T-helper 2 cell treated with Interferon-gamma antibody and Interleukin-4, amounts not matched to agents 5 μg/mL and 100 μg/mL, for 36 hours (primary cell): ENCODE data around the gene TMEM244.
"Not testable (repeated sequence)": the region's sequence is repeated elsewhere in the genome, so short reads cannot be mapped to it uniquely, and the experiment has no call there.

Experiments
- DNase-seq: peaks from one replicate; pipeline ENCODE4 v3.0.0; 2021; ENCODE audit warnings: low spot score
- H3K27ac Mint-ChIP-seq: one replicate; pipeline ENCODE4 v1.8.0; 2021; ENCODE audit warnings: mild to moderate bottlenecking, mixed read lengths
- H3K27me3 Mint-ChIP-seq: one replicate; pipeline ENCODE4 v1.8.0; 2021; ENCODE audit warnings: low read depth, mixed read lengths
- H3K36me3 Mint-ChIP-seq: one replicate; pipeline ENCODE4 v1.8.0; 2021; ENCODE audit warnings: low read depth, mixed read lengths
- H3K4me1 Mint-ChIP-seq: one replicate; pipeline ENCODE4 v1.8.0; 2021; ENCODE audit warnings: low read depth, mixed read lengths
- H3K4me3 Mint-ChIP-seq: one replicate; pipeline ENCODE4 v1.8.0; 2022; ENCODE audit warnings: mild to moderate bottlenecking, moderate library complexity, mixed read lengths
- H3K9me3 Mint-ChIP-seq: one replicate; pipeline ENCODE4 v1.8.0; 2021; ENCODE audit warnings: mixed read lengths

TMEM244 gene

DNA sequence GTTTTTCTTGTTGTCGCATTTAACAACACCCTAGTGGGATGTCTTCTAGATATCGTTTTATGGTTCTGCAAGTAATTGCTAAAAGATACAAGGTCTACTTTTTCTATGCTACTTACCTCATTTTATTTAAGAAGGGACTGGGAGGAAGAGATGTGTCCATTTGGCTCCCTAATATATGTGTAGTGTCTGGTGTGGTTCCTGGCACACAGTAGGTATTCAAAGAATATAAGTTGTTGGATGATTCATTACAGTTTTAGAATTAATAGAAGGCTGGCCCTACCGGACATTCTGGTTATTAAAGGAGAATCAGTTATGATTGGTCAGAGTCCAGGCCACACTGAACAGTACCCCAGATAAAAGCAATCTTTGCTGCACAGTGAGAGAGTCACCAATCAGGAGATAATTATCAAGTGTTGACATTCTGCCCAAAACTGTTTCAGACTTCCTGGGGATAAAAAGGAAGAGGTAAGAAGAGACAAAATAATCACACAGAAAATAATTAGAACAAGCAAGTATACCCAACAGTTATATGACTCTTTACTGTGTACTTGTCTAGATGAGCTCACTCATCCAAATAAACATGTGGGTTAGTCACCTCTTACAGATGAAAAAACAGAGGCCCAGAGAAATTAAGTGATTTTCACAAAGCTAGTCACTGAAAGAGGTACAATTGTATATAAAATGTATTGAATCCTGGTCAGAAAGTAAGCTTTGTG, 7.0 kb downstream of the TMEM244 start:
- Mint-ChIP-seq H3K36me3 (no peaks in the 10 kb centered on the region), H3K4me1 (peaks cover 4% of the 10 kb centered on the region), H3K4me3 (no peak overlapping the region), H3K27ac (no peak overlapping the region), H3K9me3 (no peaks in the 10 kb centered on the region), H3K27me3 (peaks cover 12% of the 10 kb centered on the region)
- no peak for DNase-seq

DNA sequence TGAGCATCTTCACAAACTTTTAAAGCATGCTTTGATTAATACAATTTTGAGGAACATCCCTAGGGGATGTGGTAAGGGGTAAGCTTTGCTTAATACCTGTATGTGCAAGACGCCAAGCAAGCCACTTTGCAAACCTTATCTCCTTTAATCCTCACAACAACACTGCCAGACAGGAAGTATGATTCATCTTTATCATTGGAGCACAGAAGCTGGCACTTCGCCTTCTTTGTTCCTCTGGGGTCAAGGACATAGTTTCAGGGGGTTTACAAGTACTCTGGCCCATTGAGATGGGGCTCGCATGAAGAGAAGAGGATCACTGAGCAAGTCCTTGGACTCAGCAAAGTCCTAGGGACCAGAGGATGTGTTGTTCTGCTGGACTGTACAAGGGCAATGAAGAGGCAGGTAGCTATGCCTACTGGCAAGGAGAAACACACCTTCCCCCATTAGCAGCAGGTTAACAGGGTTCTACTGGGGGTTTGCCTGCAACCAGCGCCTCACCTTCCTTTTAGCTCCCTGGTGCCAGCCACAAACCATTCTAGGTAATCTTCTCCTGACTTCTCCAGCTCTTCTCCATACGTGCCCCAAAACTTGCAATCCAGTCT, 8.8 kb downstream of the TMEM244 start:
- no peak overlapping the region for H3K27ac Mint-ChIP-seq
- no peak overlapping the region for H3K4me3 Mint-ChIP-seq
- peaks cover 4% of the 10 kb centered on the region for H3K4me1 Mint-ChIP-seq
- no peaks in the 10 kb centered on the region for H3K9me3 Mint-ChIP-seq
- DNase-seq: no peak
- peaks cover 16% of the 10 kb centered on the region for H3K27me3 Mint-ChIP-seq
- no peaks in the 10 kb centered on the region for H3K36me3 Mint-ChIP-seq

DNA sequence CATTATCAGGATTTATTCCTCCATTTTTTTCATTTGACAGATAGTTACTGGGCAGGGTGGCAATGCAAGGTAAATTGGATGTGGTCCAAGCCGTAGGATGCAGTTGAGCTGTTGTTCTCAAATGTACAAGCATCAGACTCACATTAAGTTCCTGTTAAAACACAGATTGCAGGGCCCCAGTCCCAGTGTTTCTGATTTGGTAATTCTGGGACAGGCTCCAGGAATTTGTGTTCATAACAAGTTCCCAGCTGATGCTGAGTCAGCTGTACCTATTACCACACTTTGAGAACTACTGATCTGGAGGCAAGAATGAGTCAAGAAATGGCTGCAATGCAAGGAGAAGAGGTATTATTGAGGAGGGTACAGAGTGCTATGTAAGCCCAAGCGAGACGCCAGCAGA, 11.7 kb downstream of the TMEM244 start:
- no peak for DNase-seq
- Mint-ChIP-seq H3K27ac (no peak overlapping the region), H3K4me1 (peaks cover 4% of the 10 kb centered on the region), H3K9me3 (no peaks in the 10 kb centered on the region), H3K27me3 (peaks cover 21% of the 10 kb centered on the region), H3K36me3 (no peaks in the 10 kb centered on the region), H3K4me3 (no peak overlapping the region)

DNA sequence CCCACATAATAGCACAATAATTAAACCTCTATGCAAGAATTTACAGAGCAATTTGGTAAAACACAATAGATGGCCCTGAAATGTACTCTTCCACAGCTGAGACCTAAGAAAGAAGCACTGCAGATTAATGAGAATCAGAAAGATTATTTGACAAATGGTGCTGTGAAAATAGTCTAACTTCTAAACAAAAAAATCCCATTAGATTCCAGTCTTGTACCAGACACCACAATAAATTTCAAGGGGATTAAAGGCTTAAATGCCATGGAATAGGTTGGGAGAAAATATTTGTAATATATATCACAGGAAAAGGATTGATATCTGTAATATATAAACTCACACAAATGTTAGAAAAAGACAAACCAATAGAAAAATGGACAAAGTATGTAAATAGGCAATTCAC, 14.4 kb downstream of the TMEM244 start:
- Mint-ChIP-seq H3K27me3 (peaks cover 23% of the 10 kb centered on the region), H3K27ac (no peak overlapping the region), H3K9me3 (no peaks in the 10 kb centered on the region), H3K36me3 (no peaks in the 10 kb centered on the region), H3K4me1 (no peaks in the 10 kb centered on the region), H3K4me3 (no peak overlapping the region)
- no peak for DNase-seq

DNA sequence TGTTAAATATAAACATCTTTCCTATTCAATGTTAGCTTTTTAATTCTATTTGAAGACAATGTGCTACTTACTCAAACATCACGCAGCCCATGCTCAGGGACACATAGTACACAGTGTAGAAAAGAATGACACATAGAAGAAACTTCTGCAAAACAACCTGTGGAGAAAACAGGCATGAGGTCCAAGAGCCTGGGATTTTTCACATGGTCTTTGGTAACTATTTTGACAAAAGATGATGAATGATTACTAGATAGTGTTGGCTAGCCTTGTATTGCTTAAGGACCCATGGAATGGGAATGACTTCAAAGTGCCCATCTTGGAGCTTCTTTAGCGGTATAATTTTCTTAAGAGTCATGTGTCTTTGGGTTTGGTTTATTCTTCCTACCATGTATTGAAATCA, 15.4 kb downstream of the TMEM244 start:
- Mint-ChIP-seq H3K27me3 (peaks cover 21% of the 10 kb centered on the region), H3K4me3 (no peak overlapping the region), H3K9me3 (no peaks in the 10 kb centered on the region), H3K36me3 (no peaks in the 10 kb centered on the region), H3K4me1 (no peaks in the 10 kb centered on the region), H3K27ac (no peak overlapping the region)
- no peak for DNase-seq

DNA sequence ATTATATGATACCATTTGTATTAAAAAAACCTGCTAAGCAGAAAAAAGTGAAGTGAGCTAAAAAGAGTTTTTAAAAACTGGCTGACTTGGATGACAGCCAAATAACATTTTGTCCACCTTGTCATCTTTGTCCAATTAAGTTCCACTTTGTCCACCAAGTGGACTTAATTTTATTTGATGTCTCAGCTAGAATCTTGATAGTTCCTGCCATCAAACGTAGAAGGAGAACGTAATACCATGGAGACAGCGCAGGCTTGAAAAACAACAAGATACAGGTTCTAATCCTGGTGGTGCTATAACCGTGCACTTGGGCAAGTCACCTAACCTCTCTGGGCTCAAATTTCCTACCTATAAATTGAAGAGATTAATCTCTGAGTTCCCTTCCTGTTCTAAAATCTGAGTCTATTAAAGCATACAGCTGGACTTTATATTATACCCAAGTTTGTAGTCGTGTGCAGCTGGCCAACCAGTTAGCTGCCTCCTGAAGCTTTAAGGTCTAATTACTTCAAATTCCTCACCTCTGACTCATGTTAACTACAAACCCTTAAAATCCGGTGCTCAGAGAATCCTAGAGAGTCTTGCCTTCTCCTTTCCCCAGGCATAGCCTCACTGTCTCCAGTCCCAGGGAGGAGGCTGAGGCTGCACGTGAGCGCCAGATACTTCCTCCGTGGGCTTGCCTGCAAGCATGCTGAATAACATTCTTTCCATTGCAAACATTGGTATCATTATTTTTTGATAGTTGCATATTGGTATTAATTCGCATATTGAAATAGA, 16.8 kb downstream of the TMEM244 start:
- no peak overlapping the region for H3K27ac Mint-ChIP-seq
- no peaks in the 10 kb centered on the region for H3K36me3 Mint-ChIP-seq
- no peaks in the 10 kb centered on the region for H3K9me3 Mint-ChIP-seq
- H3K4me1 Mint-ChIP-seq: no peaks in the 10 kb centered on the region
- H3K27me3 Mint-ChIP-seq: peaks cover 26% of the 10 kb centered on the region
- no peak overlapping the region for H3K4me3 Mint-ChIP-seq
- no peak for DNase-seq

DNA sequence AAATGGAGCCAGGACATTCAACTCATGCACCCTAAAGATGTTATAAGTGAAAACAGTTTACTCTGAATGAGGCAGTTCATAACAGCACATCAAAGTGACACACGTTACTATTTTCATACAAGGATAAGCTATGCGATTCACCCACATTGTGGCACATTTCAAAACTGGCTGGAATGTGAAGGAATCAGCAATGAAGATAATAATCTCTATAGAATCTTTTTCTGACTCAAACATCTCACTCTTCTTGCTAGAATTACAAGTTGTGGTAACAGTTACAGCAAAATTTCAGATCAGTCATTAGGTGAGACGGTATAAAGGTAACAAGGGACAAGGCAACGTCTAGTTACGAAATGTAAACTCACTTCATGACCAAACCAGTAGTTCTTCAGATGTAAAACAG, 17.5 kb downstream of the TMEM244 start:
- H3K36me3 Mint-ChIP-seq: no peaks in the 10 kb centered on the region
- DNase-seq: no peak
- no peaks in the 10 kb centered on the region for H3K4me1 Mint-ChIP-seq

DNA sequence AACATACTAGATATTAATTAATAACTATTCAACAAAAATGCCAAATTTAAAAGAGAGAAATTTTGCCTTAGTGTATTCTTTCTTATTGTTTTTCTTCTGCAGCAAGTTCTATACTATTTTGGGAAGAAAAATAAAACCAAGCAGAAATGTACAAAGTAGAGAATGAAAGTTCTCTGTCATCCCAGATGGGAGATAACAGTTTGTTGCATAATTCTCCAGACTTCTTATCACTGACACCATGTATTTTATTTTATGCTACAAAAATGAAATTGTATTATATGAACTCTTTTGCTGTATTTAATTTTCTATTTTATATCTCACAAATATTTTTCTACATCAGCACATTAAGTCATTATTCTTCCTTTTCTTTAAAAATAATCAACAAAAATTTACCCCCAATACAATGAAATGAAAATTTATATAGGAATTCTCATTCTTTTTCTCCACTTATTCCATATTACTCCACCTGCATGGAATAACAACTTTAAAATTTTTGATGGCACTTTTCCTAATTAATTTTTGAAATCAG, 18.2 kb downstream of the TMEM244 start:
- no peaks in the 10 kb centered on the region for H3K36me3 Mint-ChIP-seq
- no peak overlapping the region for H3K4me3 Mint-ChIP-seq
- H3K4me1 Mint-ChIP-seq: no peaks in the 10 kb centered on the region
- H3K27ac Mint-ChIP-seq: no peak overlapping the region
- H3K27me3 Mint-ChIP-seq: peaks cover 34% of the 10 kb centered on the region
- no peaks in the 10 kb centered on the region for H3K9me3 Mint-ChIP-seq
- no peak for DNase-seq

More for the DNA sequence above, 17.5 kb downstream of the TMEM244 start:
- peaks cover 29% of the 10 kb centered on the region for H3K27me3 Mint-ChIP-seq
- no peak overlapping the region for H3K4me3 Mint-ChIP-seq
- H3K27ac Mint-ChIP-seq: no peak overlapping the region
- no peaks in the 10 kb centered on the region for H3K9me3 Mint-ChIP-seq

DNA sequence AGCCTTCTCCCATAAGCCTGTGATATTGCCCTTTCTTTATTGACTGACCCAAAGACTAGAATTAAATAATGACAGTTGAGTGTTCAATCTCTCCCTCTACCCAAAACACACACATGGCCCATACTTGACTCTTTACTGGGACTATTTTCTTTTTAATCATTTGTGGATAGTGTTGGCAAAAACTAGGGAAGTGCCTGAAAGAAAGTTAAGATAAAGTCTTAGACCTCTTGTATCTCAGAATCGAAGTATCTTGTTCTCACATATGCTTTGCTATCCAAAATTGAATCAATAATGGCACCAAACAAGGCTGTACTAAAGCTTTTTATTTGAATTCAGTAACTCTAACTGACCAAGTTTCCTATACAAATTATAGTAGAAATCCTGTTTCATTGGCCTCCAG, 19.0 kb downstream of the TMEM244 start:
- no peak overlapping the region for H3K4me3 Mint-ChIP-seq
- no peaks in the 10 kb centered on the region for H3K9me3 Mint-ChIP-seq
- no peaks in the 10 kb centered on the region for H3K4me1 Mint-ChIP-seq
- H3K36me3 Mint-ChIP-seq: no peaks in the 10 kb centered on the region
- no peak for DNase-seq
- H3K27ac Mint-ChIP-seq: no peak overlapping the region
- H3K27me3 Mint-ChIP-seq: peaks cover 37% of the 10 kb centered on the region

DNA sequence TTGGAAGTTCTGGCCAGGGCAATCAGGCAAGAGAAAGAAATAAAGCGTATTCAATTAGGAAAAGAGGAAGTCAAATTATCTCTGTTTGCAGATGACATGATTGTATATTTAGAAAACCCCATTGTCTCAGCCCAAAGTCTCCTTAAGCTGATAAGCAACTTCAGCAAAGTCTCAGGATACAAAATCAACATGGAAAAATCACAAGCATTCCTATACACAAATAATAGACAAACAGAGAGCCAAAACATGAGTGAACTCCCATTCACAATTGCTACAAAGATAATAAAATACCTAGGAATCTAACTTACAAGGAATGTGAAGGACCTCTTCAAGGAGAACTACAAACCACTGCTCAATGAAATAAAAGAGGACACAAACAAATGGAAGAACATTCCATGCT, 21.6 kb downstream of the TMEM244 start:
- not testable (repeated sequence) for H3K4me3 Mint-ChIP-seq, H3K36me3 Mint-ChIP-seq, H3K9me3 Mint-ChIP-seq, H3K4me1 Mint-ChIP-seq, DNase-seq, H3K27ac Mint-ChIP-seq
- H3K27me3 Mint-ChIP-seq: peaks cover 32% of the 10 kb centered on the region

DNA sequence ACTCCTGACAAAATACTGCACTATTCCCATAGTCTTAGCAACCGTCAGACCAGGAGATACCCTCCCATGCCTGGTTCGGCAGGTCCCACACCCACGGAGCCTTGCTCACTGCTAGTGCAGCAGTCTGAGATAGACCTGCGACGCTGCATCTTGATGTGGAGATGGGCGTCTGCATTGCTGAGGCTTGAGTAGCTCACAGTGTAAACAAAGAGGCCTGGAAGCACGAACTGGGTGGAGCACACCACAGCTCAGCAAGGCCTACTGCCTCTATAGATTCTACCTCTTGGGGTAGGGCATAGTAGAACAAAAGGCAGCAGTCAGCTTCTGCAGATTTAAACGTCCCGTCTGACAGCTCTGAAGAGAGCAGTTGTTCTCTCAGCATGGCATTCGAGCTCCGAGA, 25.4 kb downstream of the TMEM244 start:
- Mint-ChIP-seq H3K4me3 (no peak overlapping the region), H3K9me3 (no peaks in the 10 kb centered on the region), H3K27ac (no peak overlapping the region), H3K36me3 (no peaks in the 10 kb centered on the region), H3K27me3 (peaks cover 31% of the 10 kb centered on the region), H3K4me1 (peaks cover 2% of the 10 kb centered on the region)
- no peak for DNase-seq

DNA sequence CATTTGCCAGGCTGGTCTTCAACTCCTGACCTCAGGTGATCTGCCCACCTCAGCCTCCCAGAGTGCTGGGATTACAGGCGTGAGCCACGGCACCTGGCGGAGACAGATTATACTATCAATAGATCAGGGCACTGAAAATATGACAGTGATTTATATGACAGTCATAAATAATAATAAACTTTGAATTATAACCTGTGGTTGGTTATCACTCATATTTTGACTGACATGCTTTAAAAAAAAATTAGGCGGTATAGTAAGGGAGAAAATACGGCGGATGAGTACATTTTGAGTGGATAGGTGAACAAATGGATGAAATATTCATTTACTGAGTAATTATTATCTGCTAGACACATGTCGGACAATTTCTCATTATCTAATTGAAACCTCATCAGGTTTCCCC, 28.8 kb downstream of the TMEM244 start:
- no peak for DNase-seq
- Mint-ChIP-seq H3K9me3 (no peaks in the 10 kb centered on the region), H3K27me3 (peaks cover 13% of the 10 kb centered on the region), H3K4me1 (peaks cover 2% of the 10 kb centered on the region), H3K4me3 (no peak overlapping the region), H3K36me3 (no peaks in the 10 kb centered on the region), H3K27ac (no peak overlapping the region)

DNA sequence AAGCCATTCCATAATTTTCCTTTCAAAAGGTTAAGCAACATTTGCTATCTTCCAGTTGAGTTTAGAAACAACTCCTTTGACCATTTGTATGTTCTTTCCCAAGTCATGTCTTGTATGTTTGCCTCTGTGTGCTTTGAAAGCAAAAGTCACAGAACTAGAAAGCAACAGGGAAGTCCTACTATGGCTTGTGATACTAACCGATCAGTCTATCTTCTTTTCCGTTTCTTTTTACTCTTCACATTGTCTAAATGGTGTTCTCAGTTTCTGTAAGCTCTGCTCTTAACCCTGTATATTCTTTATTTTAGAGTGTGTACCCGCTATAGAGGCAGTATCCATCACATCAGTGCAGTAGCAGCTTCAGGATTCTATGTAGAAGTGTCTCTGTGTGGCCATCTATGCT, 32.9 kb downstream of the TMEM244 start:
- Mint-ChIP-seq H3K4me3 (no peak overlapping the region), H3K4me1 (peaks cover under 1% of the 10 kb centered on the region), H3K27ac (no peak overlapping the region), H3K27me3 (peaks cover 20% of the 10 kb centered on the region), H3K36me3 (no peaks in the 10 kb centered on the region), H3K9me3 (no peaks in the 10 kb centered on the region)
- no peak for DNase-seq

DNA sequence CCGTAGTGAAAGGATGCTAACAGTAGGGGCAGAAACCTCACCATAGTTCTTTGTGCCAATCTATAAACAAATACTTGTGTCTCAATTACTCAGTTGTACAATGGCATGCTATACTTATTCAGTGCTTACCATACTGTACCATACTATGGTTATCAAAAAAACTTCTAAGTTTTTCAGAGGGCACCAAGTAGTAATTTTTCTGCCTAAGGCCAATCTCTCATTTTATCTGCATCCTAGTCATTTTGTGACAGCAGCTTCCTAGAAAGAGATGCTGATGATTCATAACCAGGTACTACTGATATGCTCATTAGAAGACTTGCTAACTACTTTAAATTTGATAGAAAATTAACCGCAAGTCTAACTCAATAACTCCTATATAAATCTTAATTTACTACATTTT, 42.9 kb downstream of the TMEM244 start:
- peaks cover 15% of the 10 kb centered on the region for H3K27me3 Mint-ChIP-seq
- H3K9me3 Mint-ChIP-seq: no peaks in the 10 kb centered on the region
- no peak for DNase-seq
- peaks cover 20% of the 10 kb centered on the region for H3K4me1 Mint-ChIP-seq
- peak overlapping the region; percentile 6 for H3K4me3 Mint-ChIP-seq
- H3K27ac Mint-ChIP-seq: no peak overlapping the region
- no peaks in the 10 kb centered on the region for H3K36me3 Mint-ChIP-seq
